ENCODE data around the gene KRTAP5-9. TPM values are rescaled to one million over a fixed set of nuclear protein-coding genes. Genes with fewer than 3 reads are reported as not detected.
"Not testable (repeated sequence)": the region's sequence is repeated elsewhere in the genome, so short reads cannot be mapped to it uniquely, and the experiment has no call there.

KRTAP5-9 gene
- polyA plus RNA-seq, 4 donors, result 0.34 to 0.79 (median 0.47) TPM

- DNase-seq (ENCODE audit: low read depth in 4 of 4, low spot score in 2 of 4), result no peak
Observed at GRCh38 chr11:71557257-71557656, 9.0 kb downstream of the KRTAP5-9 start.

GRCh38 chr11:71558996-71559395, 10.8 kb downstream of the KRTAP5-9 start:
- DNase-seq (ENCODE audit: low read depth in 4 of 4, low spot score in 2 of 4), result no peak

GRCh38 chr11:71562120-71562519, 13.9 kb downstream of the KRTAP5-9 start:
- no peak for DNase-seq (ENCODE audit: low read depth in 4 of 4, low spot score in 2 of 4)

- no peak for DNase-seq (ENCODE audit: low read depth in 4 of 4, low spot score in 2 of 4)
Observed at GRCh38 chr11:71563406-71563805, 15.2 kb downstream of the KRTAP5-9 start.

GRCh38 chr11:71564430-71564829, 16.2 kb downstream of the KRTAP5-9 start:
- DNase-seq (ENCODE audit: low read depth in 4 of 4, low spot score in 2 of 4), result no peak

- DNase-seq (ENCODE audit: low read depth in 4 of 4, low spot score in 2 of 4), result no peak
Observed at GRCh38 chr11:71565263-71565662, 17.0 kb downstream of the KRTAP5-9 start, which contains the start of gene KRTAP5-10. Gene KRTAP5-10 (plus strand): TSS chr11:71565563. CDS start chr11:71565588, 25 bp downstream.

- no peak for DNase-seq (ENCODE audit: low read depth in 4 of 4, low spot score in 2 of 4)
Observed at GRCh38 chr11:71566081-71566620, 17.9 kb downstream of the KRTAP5-9 start.

- DNase-seq (ENCODE audit: low read depth in 4 of 4, low spot score in 2 of 4), result not testable (repeated sequence)
Observed at GRCh38 chr11:71566626-71567599, 18.7 kb downstream of the KRTAP5-9 start.

GRCh38 chr11:71567633-71568032, 19.4 kb downstream of the KRTAP5-9 start:
- DNase-seq (ENCODE audit: low read depth in 4 of 4, low spot score in 2 of 4), result not testable (repeated sequence)

- DNase-seq (ENCODE audit: low read depth in 4 of 4, low spot score in 2 of 4), result no peak
Observed at GRCh38 chr11:71568704-71569349, 20.6 kb downstream of the KRTAP5-9 start.

GRCh38 chr11:71571101-71571850, 23.1 kb downstream of the KRTAP5-9 start:
- DNase-seq (ENCODE audit: low read depth in 4 of 4, low spot score in 2 of 4), result not testable (repeated sequence)

- DNase-seq (ENCODE audit: low read depth in 4 of 4, low spot score in 2 of 4), result no peak
Observed at GRCh38 chr11:71572811-71573210, 24.6 kb downstream of the KRTAP5-9 start.

- no peak for DNase-seq (ENCODE audit: low read depth in 4 of 4, low spot score in 2 of 4)
Observed at GRCh38 chr11:71574418-71574817, 26.2 kb downstream of the KRTAP5-9 start.

- DNase-seq (ENCODE audit: low read depth in 4 of 4, low spot score in 2 of 4), result no peak
Observed at GRCh38 chr11:71575723-71576424, 27.7 kb downstream of the KRTAP5-9 start.

- not testable (repeated sequence) for DNase-seq (ENCODE audit: low read depth in 4 of 4, low spot score in 2 of 4)
Observed at GRCh38 chr11:71576688-71577465, 28.7 kb downstream of the KRTAP5-9 start.

GRCh38 chr11:71577469-71578004, 29.3 kb downstream of the KRTAP5-9 start:
- no peak for DNase-seq (ENCODE audit: low read depth in 4 of 4, low spot score in 2 of 4)

GRCh38 chr11:71579513-71579912, 31.3 kb downstream of the KRTAP5-9 start:
- DNase-seq (ENCODE audit: low read depth in 4 of 4, low spot score in 2 of 4), result not testable (repeated sequence)

GRCh38 chr11:71580057-71581003, 32.1 kb downstream of the KRTAP5-9 start:
- no peak for DNase-seq (ENCODE audit: low read depth in 4 of 4, low spot score in 2 of 4)

Data from left renal cortex interstitium (tissue), 4 donors.